Measurements from ENCODE around the gene TAL1.
"Not testable (repeated sequence)": the region's sequence is repeated elsewhere in the genome, so short reads cannot be mapped to it uniquely, and the experiment has no call there.

TAL1 gene

GRCh38 chr1:47210666-47211065 lies 21.4 kb downstream of the TAL1 start:
- no peak for DNase-seq

- DNase-seq = no peak
These were observed 22.2 kb downstream of the TAL1 start for GRCh38 chr1:47209725-47210325.

GRCh38 chr1:47209091-47209490 lies 22.9 kb downstream of the TAL1 start:
- no peak for DNase-seq

GRCh38 chr1:47208374-47208850 lies 23.6 kb downstream of the TAL1 start:
- no peak for DNase-seq

- DNase-seq = no peak
These were observed 24.1 kb downstream of the TAL1 start for GRCh38 chr1:47207803-47208373.

GRCh38 chr1:47205918-47206317 lies 26.1 kb downstream of the TAL1 start:
- DNase-seq = no peak

GRCh38 chr1:47203504-47203903 lies 28.5 kb downstream of the TAL1 start:
- not testable (repeated sequence) for DNase-seq

GRCh38 chr1:47201179-47201578 lies 30.8 kb downstream of the TAL1 start:
- no peak for DNase-seq

GRCh38 chr1:47198214-47198613 lies 33.8 kb downstream of the TAL1 start:
- DNase-seq = no peak

- DNase-seq = no peak
These were observed 35.4 kb downstream of the TAL1 start for GRCh38 chr1:47196622-47197021.

- DNase-seq = not testable (repeated sequence)
These were observed 36.0 kb downstream of the TAL1 start for GRCh38 chr1:47195981-47196380.

GRCh38 chr1:47194311-47194710 lies 37.7 kb downstream of the TAL1 start:
- no peak for DNase-seq

- not testable (repeated sequence) for DNase-seq
These were observed 38.5 kb downstream of the TAL1 start for GRCh38 chr1:47193496-47193895.

- DNase-seq = peak; percentile 91 to 96
These were observed 39.3 kb downstream of the TAL1 start for GRCh38 chr1:47192458-47193384.

- no peak for DNase-seq
These were observed 40.0 kb downstream of the TAL1 start for GRCh38 chr1:47191940-47192457.

GRCh38 chr1:47190857-47191256 lies 41.2 kb downstream of the TAL1 start:
- no peak for DNase-seq

GRCh38 chr1:47190509-47190855 lies 41.5 kb downstream of the TAL1 start:
- no peak for DNase-seq

- DNase-seq = no peak
These were observed 42.0 kb downstream of the TAL1 start, which contains the start of gene PDZK1IP1 for GRCh38 chr1:47189844-47190508. PDZK1IP1 (minus strand) TSS chr1:47190036; CDS start chr1:47189932, 104 bp downstream.

GRCh38 chr1:47188791-47189785 lies 42.9 kb downstream of the TAL1 start:
- no peak for DNase-seq

- no peak for DNase-seq
These were observed 44.1 kb downstream of the TAL1 start for GRCh38 chr1:47187926-47188250.

- no peak for DNase-seq
These were observed 44.6 kb downstream of the TAL1 start for GRCh38 chr1:47187231-47187925.

Measured in NCI-H524 (cell line).